ENCODE measurements around the gene VIT. TPM values are rescaled to one million over a fixed set of nuclear protein-coding genes. Genes with fewer than 3 reads are reported as not detected.

The VIT gene
- polyA plus RNA-seq, 1 experiment: not detected

GRCh38 chr2:36697424-36698066, 1.0 kb downstream of the VIT start:
- H3K27me3 ChIP-seq (ENCODE audit: control insufficient read depth, insufficient read depth, low read length): peaks cover 3% of the 10 kb centered on the region
- ChIA-PET POLR2A (no interaction called here), CTCF (interaction anchor here (1.0 to 1.1 kb wide), 2 partner anchors 87 kb away, joined by 3 to 5 read pairs; no protein-coding TSS in a partner anchor)
- H3K27ac ChIP-seq (ENCODE audit: low read depth, low read length): no peak overlapping the region
- no peak for DNase-seq (ENCODE audit: low read depth, low spot score)
- H3K9me3 ChIP-seq (ENCODE audit: control insufficient read depth, insufficient read depth, low read length): no peaks in the 10 kb centered on the region
- H3K4me3 ChIP-seq (ENCODE audit: low read depth, low read length): no peak overlapping the region
- TF ChIP-seq CTCF (IDR thresholded peaks at IDR 0.05; ENCODE audit: low read depth, low read length): no peak

- no peak for DNase-seq (ENCODE audit: low read depth, low spot score)
- TF ChIP-seq CTCF (IDR thresholded peaks at IDR 0.05; ENCODE audit: low read depth, low read length): no peak
- Histone ChIP-seq H3K27ac (ENCODE audit: low read depth, low read length) (no peak overlapping the region), H3K9me3 (ENCODE audit: control insufficient read depth, insufficient read depth, low read length) (no peaks in the 10 kb centered on the region), H3K4me3 (ENCODE audit: low read depth, low read length) (no peak overlapping the region), H3K27me3 (ENCODE audit: control insufficient read depth, insufficient read depth, low read length) (peaks cover 3% of the 10 kb centered on the region)
- CTCF ChIA-PET: no interaction called here
- POLR2A ChIA-PET: no interaction called here
Measured at GRCh38 chr2:36698993-36699392, 2.5 kb downstream of the VIT start.

- ChIA-PET POLR2A (no interaction called here), CTCF (interaction anchor here (1.6 kb wide), 1 partner anchor 36 kb away, joined by 6 read pairs; no protein-coding TSS in a partner anchor)
- no peak for TF ChIP-seq CTCF (IDR thresholded peaks at IDR 0.05; ENCODE audit: low read depth, low read length)
- no peak overlapping the region for H3K27ac ChIP-seq (ENCODE audit: low read depth, low read length)
- DNase-seq (ENCODE audit: low read depth, low spot score): no peak
- no peak overlapping the region for H3K4me3 ChIP-seq (ENCODE audit: low read depth, low read length)
- H3K9me3 ChIP-seq (ENCODE audit: control insufficient read depth, insufficient read depth, low read length): no peaks in the 10 kb centered on the region
- peaks cover 3% of the 10 kb centered on the region for H3K27me3 ChIP-seq (ENCODE audit: control insufficient read depth, insufficient read depth, low read length)
Measured at GRCh38 chr2:36700311-36700710, 3.8 kb downstream of the VIT start.

GRCh38 chr2:36701391-36701795, 4.9 kb downstream of the VIT start:
- Histone ChIP-seq H3K27me3 (ENCODE audit: control insufficient read depth, insufficient read depth, low read length) (peaks cover 3% of the 10 kb centered on the region), H3K4me3 (ENCODE audit: low read depth, low read length) (no peak overlapping the region), H3K27ac (ENCODE audit: low read depth, low read length) (no peak overlapping the region), H3K9me3 (ENCODE audit: control insufficient read depth, insufficient read depth, low read length) (no peaks in the 10 kb centered on the region)
- POLR2A ChIA-PET: no interaction called here
- no peak for DNase-seq (ENCODE audit: low read depth, low spot score)
- CTCF ChIA-PET: interaction anchor here (1.6 kb wide), 1 partner anchor 37 kb away, joined by 6 read pairs; no protein-coding TSS in a partner anchor
- no peak for TF ChIP-seq CTCF (IDR thresholded peaks at IDR 0.05; ENCODE audit: low read depth, low read length)

- TF ChIP-seq CTCF (IDR thresholded peaks at IDR 0.05; ENCODE audit: low read depth, low read length): no peak
- no peaks in the 10 kb centered on the region for H3K9me3 ChIP-seq (ENCODE audit: control insufficient read depth, insufficient read depth, low read length)
- H3K27ac ChIP-seq (ENCODE audit: low read depth, low read length): no peak overlapping the region
- H3K27me3 ChIP-seq (ENCODE audit: control insufficient read depth, insufficient read depth, low read length): peaks cover 3% of the 10 kb centered on the region
- no peak for DNase-seq (ENCODE audit: low read depth, low spot score)
- H3K4me3 ChIP-seq (ENCODE audit: low read depth, low read length): no peak overlapping the region
- ChIA-PET POLR2A (no interaction called here), CTCF (no interaction called here)
Measured at GRCh38 chr2:36701918-36702317, 5.4 kb downstream of the VIT start.

All from AG04450 (cell line).